Measurements from ENCODE around the gene LMF1.
"Not testable (repeated sequence)": the region's sequence is repeated elsewhere in the genome, so short reads cannot be mapped to it uniquely, and the experiment has no call there.

LMF1 gene

GRCh38 chr16:893360-893759, 77.4 kb downstream of the LMF1 start:
- no peak for DNase-seq (ENCODE audit: low spot score)

GRCh38 chr16:892536-893255, 78.1 kb downstream of the LMF1 start:
- no peak for DNase-seq (ENCODE audit: low spot score)

GRCh38 chr16:892006-892405, 78.8 kb downstream of the LMF1 start:
- DNase-seq (ENCODE audit: low spot score) = no peak

- DNase-seq (ENCODE audit: low spot score) = no peak
Observed at GRCh38 chr16:891353-891740, 79.4 kb downstream of the LMF1 start.

- no peak for DNase-seq (ENCODE audit: low spot score)
Observed at GRCh38 chr16:890716-891352, 80.0 kb downstream of the LMF1 start.

- no peak for DNase-seq (ENCODE audit: low spot score)
Observed at GRCh38 chr16:890217-890616, 80.6 kb downstream of the LMF1 start.

- no peak for DNase-seq (ENCODE audit: low spot score)
Observed at GRCh38 chr16:889586-889985, 81.2 kb downstream of the LMF1 start.

GRCh38 chr16:888901-889570, 81.7 kb downstream of the LMF1 start:
- no peak for DNase-seq (ENCODE audit: low spot score)

- not testable (repeated sequence) for DNase-seq (ENCODE audit: low spot score)
Observed at GRCh38 chr16:888456-888855, 82.3 kb downstream of the LMF1 start.

GRCh38 chr16:887846-888245, 82.9 kb downstream of the LMF1 start:
- DNase-seq (ENCODE audit: low spot score) = no peak

GRCh38 chr16:886802-887731, 83.7 kb downstream of the LMF1 start:
- DNase-seq (ENCODE audit: low spot score) = no peak

GRCh38 chr16:886084-886543, 84.7 kb downstream of the LMF1 start:
- DNase-seq (ENCODE audit: low spot score) = peak; percentile 60

GRCh38 chr16:885391-885790, 85.4 kb downstream of the LMF1 start:
- no peak for DNase-seq (ENCODE audit: low spot score)

- DNase-seq (ENCODE audit: low spot score) = no peak
Observed at GRCh38 chr16:884232-884631, 86.6 kb downstream of the LMF1 start.

GRCh38 chr16:883781-884180, 87.0 kb downstream of the LMF1 start:
- no peak for DNase-seq (ENCODE audit: low spot score)

GRCh38 chr16:883340-883739, 87.4 kb downstream of the LMF1 start:
- DNase-seq (ENCODE audit: low spot score) = no peak

- not testable (repeated sequence) for DNase-seq (ENCODE audit: low spot score)
Observed at GRCh38 chr16:882671-883070, 88.1 kb downstream of the LMF1 start.

GRCh38 chr16:882256-882655, 88.5 kb downstream of the LMF1 start:
- DNase-seq (ENCODE audit: low spot score) = no peak

- DNase-seq (ENCODE audit: low spot score) = no peak
Observed at GRCh38 chr16:881219-882097, 89.3 kb downstream of the LMF1 start.

GRCh38 chr16:880471-881171, 90.2 kb downstream of the LMF1 start:
- no peak for DNase-seq (ENCODE audit: low spot score)

All from globus pallidus (tissue), 1 donor.